H9 (cell line): ENCODE results near the gene DTNBP1. TPM values are rescaled to one million over a fixed set of nuclear protein-coding genes. Genes with fewer than 3 reads are reported as not detected.

Experiments used
- DNase-seq: peaks from one replicate; pipeline ENCODE4 v3.0.0-alpha.2; 2017
- H2AFZ ChIP-seq: one replicate; pipeline ENCODE4 v1.6.1; 2013; ENCODE audit warnings: mild to moderate bottlenecking, low read length, control low read depth, moderate library complexity
- H2AK5ac ChIP-seq: 2 replicates; pipeline ENCODE4 v1.6.1; 2013; ENCODE audit warnings: low read length, control low read depth, mixed read lengths; ENCODE audit not compliant: insufficient read length
- H2BK120ac ChIP-seq: one replicate; pipeline ENCODE4 v1.6.1; 2013; ENCODE audit warnings: low read depth, mild to moderate bottlenecking, low read length, control low read depth, inconsistent platforms; ENCODE audit not compliant: poor library complexity, severe bottlenecking
- H2BK12ac ChIP-seq: 2 replicates; pipeline ENCODE4 v1.6.1; 2013; ENCODE audit warnings: low read length, control low read depth, mixed read lengths, low read depth; ENCODE audit not compliant: insufficient read length
- H2BK15ac ChIP-seq: 2 replicates; pipeline ENCODE4 v1.6.1; 2013; ENCODE audit warnings: low read depth, low read length, control low read depth
- H2BK20ac ChIP-seq: one replicate; pipeline ENCODE4 v1.6.1; 2013; ENCODE audit warnings: low read depth, mild to moderate bottlenecking, low read length, control low read depth, inconsistent platforms; ENCODE audit not compliant: poor library complexity, severe bottlenecking
- H2BK5ac ChIP-seq: 2 replicates; pipeline ENCODE4 v1.6.1; 2013; ENCODE audit warnings: low read length, control low read depth, mixed read lengths; ENCODE audit not compliant: insufficient read length
- H3K14ac ChIP-seq: 2 replicates; pipeline ENCODE4 v1.6.1; 2013; ENCODE audit warnings: low read length, control low read depth; ENCODE audit not compliant: insufficient read depth
- H3K18ac ChIP-seq: 2 replicates; pipeline ENCODE4 v1.6.1; 2013; ENCODE audit warnings: low read depth, mild to moderate bottlenecking, mixed read lengths, low read length, control low read depth; ENCODE audit not compliant: insufficient read length
- H3K23ac ChIP-seq: 2 replicates; pipeline ENCODE4 v1.6.1; 2013; ENCODE audit warnings: low read length, control low read depth, mixed read lengths, low read depth; ENCODE audit not compliant: insufficient read length
- H3K23me2 ChIP-seq: 2 replicates; pipeline ENCODE4 v1.6.1; 2013; ENCODE audit warnings: low read depth, mild to moderate bottlenecking, mixed read lengths, low read length, control low read depth; ENCODE audit not compliant: insufficient read length, poor library complexity, severe bottlenecking
- H3K27ac ChIP-seq: 2 replicates; pipeline ENCODE4 v1.5.1; 2013; ENCODE audit warnings: low read length, control low read depth, mixed read lengths, low read depth; ENCODE audit not compliant: insufficient read length
- H3K27me3 ChIP-seq: 2 replicates; pipeline ENCODE4 v1.6.1; 2013; ENCODE audit warnings: low read length, control low read depth, inconsistent platforms; ENCODE audit not compliant: insufficient read depth
- H3K4ac ChIP-seq: 2 replicates; pipeline ENCODE4 v1.6.1; 2013; ENCODE audit warnings: low read depth, mild to moderate bottlenecking, control low read depth, inconsistent platforms, low read length, moderate library complexity
- H3K4me1 ChIP-seq: 2 replicates; pipeline ENCODE4 v1.6.1; 2013; ENCODE audit warnings: low read length, control low read depth, inconsistent platforms; ENCODE audit not compliant: insufficient read depth
- H3K4me2 ChIP-seq: 2 replicates; pipeline ENCODE4 v1.6.1; 2013; ENCODE audit warnings: low read length, control low read depth, mixed read lengths; ENCODE audit not compliant: insufficient read length, insufficient read depth
- H3K56ac ChIP-seq: 2 replicates; pipeline ENCODE4 v1.6.1; 2013; ENCODE audit warnings: low read depth, mild to moderate bottlenecking, mixed read lengths, low read length, control low read depth; ENCODE audit not compliant: insufficient read length
- H3K79me1 ChIP-seq: 2 replicates; pipeline ENCODE4 v1.6.1; 2013; ENCODE audit warnings: low read depth, mild to moderate bottlenecking, moderate library complexity, low read length, control low read depth, inconsistent platforms; ENCODE audit not compliant: insufficient read depth, poor library complexity, severe bottlenecking
- H3K79me2 ChIP-seq: 2 replicates; pipeline ENCODE4 v1.6.1; 2013; ENCODE audit warnings: low read length, control low read depth, inconsistent platforms; ENCODE audit not compliant: insufficient read depth
- H3K9ac ChIP-seq: 2 replicates; pipeline ENCODE4 v1.6.1; 2013; ENCODE audit warnings: low read length, control low read depth, mixed read lengths; ENCODE audit not compliant: insufficient read length; ENCODE audit errors: extremely low read depth
- H3K9me3 ChIP-seq: one replicate; pipeline ENCODE4 v1.6.1; 2013; ENCODE audit warnings: low read depth, low read length, inconsistent platforms; ENCODE audit not compliant: control insufficient read depth
- H3T11ph ChIP-seq: one replicate; pipeline ENCODE4 v1.6.1; 2013; ENCODE audit warnings: mild to moderate bottlenecking, low read length, control low read depth, inconsistent platforms
- H4K20me1 ChIP-seq: one replicate; pipeline ENCODE4 v1.6.1; 2013; ENCODE audit not compliant: control insufficient read depth, insufficient read length, insufficient read depth
- H4K5ac ChIP-seq: 2 replicates; pipeline ENCODE4 v1.6.1; 2013; ENCODE audit warnings: low read depth, mild to moderate bottlenecking, mixed read lengths, low read length, control low read depth; ENCODE audit not compliant: insufficient read length
- H4K8ac ChIP-seq: replicated peaks from 2 replicates; pipeline ENCODE4 v1.6.1; 2013; ENCODE audit warnings: low read length, control low read depth, mixed read lengths, low read depth; ENCODE audit not compliant: insufficient read length
- H4K91ac ChIP-seq: 2 replicates; pipeline ENCODE4 v1.6.1; 2013; ENCODE audit warnings: low read depth, mild to moderate bottlenecking, moderate library complexity, mixed read lengths, low read length, control low read depth; ENCODE audit not compliant: insufficient read length
- H3K27ac Mint-ChIP-seq, 3 experiments: 2 replicates in 2 of 3; 3 replicates in 1 of 3; pipeline ENCODE4 v1.8.0; 2020 to 2021; ENCODE audit warnings: mixed read lengths in 3 of 3, mild to moderate bottlenecking in 1 of 3, moderate library complexity in 1 of 3
- H3K27me3 Mint-ChIP-seq: 2 replicates; pipeline ENCODE4 v1.8.0; 2021; ENCODE audit warnings: low read depth, mild to moderate bottlenecking, moderate library complexity, mixed read lengths
- H3K36me3 Mint-ChIP-seq, 3 experiments: 2 replicates in 2 of 3; 3 replicates in 1 of 3; pipeline ENCODE4 v1.8.0; 2020 to 2021; ENCODE audit warnings: low read depth in 3 of 3, mixed read lengths in 3 of 3; ENCODE audit not compliant: insufficient read depth in 1 of 3
- H3K4me1 Mint-ChIP-seq, 2 experiments: 2 replicates each; pipeline ENCODE4 v1.8.0; 2020; ENCODE audit warnings: mixed read lengths in 2 of 2
- H3K4me3 Mint-ChIP-seq, 2 experiments: 2 replicates in 1 of 2; 3 replicates in 1 of 2; pipeline ENCODE4 v1.8.0; 2020 to 2021; ENCODE audit warnings: mild to moderate bottlenecking in 2 of 2, mixed read lengths in 2 of 2, moderate library complexity in 1 of 2
- H3K9me3 Mint-ChIP-seq, 2 experiments: 2 replicates in 1 of 2; 3 replicates in 1 of 2; pipeline ENCODE4 v1.8.0; 2020; ENCODE audit warnings: mild to moderate bottlenecking in 2 of 2, mixed read lengths in 2 of 2, moderate library complexity in 1 of 2
- CTCF ChIP-seq: fragments of 200-600 bp; sonication (generic); conservative IDR thresholded peaks from 3 replicates; pipeline ENCODE4 v1.8.0; 2021; ENCODE audit warnings: antibody characterized with exemption, mild to moderate bottlenecking
- WGBS: extraction: QIAGEN DNeasy Blood & Tissue Kit; methylation state at CpG from one replicate; pipeline ENCODE4 v1.1.7; 2013; ENCODE audit warnings: missing lambda C conversion rate, low lambda C conversion rate, mixed read lengths; ENCODE audit not compliant: insufficient read length; ENCODE audit errors: extremely low coverage; 5-methylcytosine and 5-hydroxymethylcytosine counted together
- total RNA-seq: library from RNA; stranded (reverse); gene quantifications from 2 replicates; pipeline ENCODE4 v1.2.1, GENCODE V29; 2021

DTNBP1 gene
- total RNA-seq, 1 experiment from 2014 or later, result 12.9 TPM

- Mint-ChIP-seq H3K27ac (peak overlapping the region in 2 of 3 experiments; percentile 83 to 89; a peak in 4 of 7 replicates), H3K4me1 (peaks cover 23 to 24% of the 10 kb centered on the region in 2 experiments), H3K27me3 (peaks cover 1% of the 10 kb centered on the region; the same call in 1 of the 2 replicates), H3K4me3 (no peak overlapping the region), H3K36me3 (peaks cover 82 to 96% (median 93%) of the 10 kb centered on the region in 3 experiments), H3K9me3 (no peaks in the 10 kb centered on the region)
- Histone ChIP-seq H3K4me1 (no peaks in the 10 kb centered on the region; the same call in 1 of the 2 replicates), H2BK15ac (no peak overlapping the region), H3K23ac (no peak overlapping the region), H2BK5ac (no peak overlapping the region), H3K18ac (no peak overlapping the region), H3T11ph (no peak overlapping the region), H4K91ac (no peak overlapping the region), H2BK20ac (no peak overlapping the region), H3K79me1 (no peaks in the 10 kb centered on the region), H2AK5ac (no peak overlapping the region), H3K56ac (no peak overlapping the region), H2BK120ac (no peak overlapping the region), H2AFZ (no peak overlapping the region), H4K20me1 (no peaks in the 10 kb centered on the region), H3K14ac (no peak overlapping the region), H3K27me3 (no peaks in the 10 kb centered on the region), H3K27ac (no peak overlapping the region), H3K79me2 (peaks cover 3% of the 10 kb centered on the region; the same call in 1 of the 2 replicates), H3K9ac (no peak overlapping the region), H4K5ac (no peak overlapping the region), H4K8ac (no peak overlapping the region), H3K4ac (no peak overlapping the region), H3K4me2 (no peak overlapping the region), H3K9me3 (no peaks in the 10 kb centered on the region), H2BK12ac (no peak overlapping the region), H3K23me2 (no peaks in the 10 kb centered on the region)
- no CpG with 5 or more reads among the region's 14 CpGs for WGBS
- no peak for DNase-seq
- TF ChIP-seq CTCF, result no peak
These were observed 151.3 kb downstream of the DTNBP1 start for GRCh38 chr6:15511248-15512125.
